Smooth muscle cell (in vitro differentiated cells): ENCODE results near the gene YY1. TPM values are rescaled to one million over a fixed set of nuclear protein-coding genes. Genes with fewer than 3 reads are reported as not detected.
"Not testable (repeated sequence)": the region's sequence is repeated elsewhere in the genome, so short reads cannot be mapped to it uniquely, and the experiment has no call there.

Experiments used
- DNase-seq: peaks from one replicate; lab custom pipeline; 2025; ENCODE audit not compliant: unreplicated experiment; lab: John Stamatoyannopoulos, UW
- H2AFZ ChIP-seq: fragments of 200-600 bp; sonication (generic); 2 replicates; pipeline ENCODE4 v1.6.0; 2016; ENCODE audit warnings: antibody characterized with exemption, low read depth, mild to moderate bottlenecking
- H3F3A ChIP-seq: fragments of 200-600 bp; sonication (generic); 2 replicates; pipeline ENCODE4 v1.6.0; 2017; ENCODE audit warnings: antibody characterized with exemption, low read depth
- H3K27ac ChIP-seq: fragments of 200-600 bp; sonication (generic); 2 replicates; pipeline ENCODE4 v1.5.1; 2016; ENCODE audit warnings: low read depth, mild to moderate bottlenecking
- H3K27me3 ChIP-seq: fragments of 200-600 bp; sonication (generic); 2 replicates; pipeline ENCODE4 v1.6.1; 2016; ENCODE audit warnings: low read depth, mild to moderate bottlenecking
- H3K36me3 ChIP-seq: fragments of 200-600 bp; sonication (generic); 2 replicates; pipeline ENCODE4 v1.5.1; 2016; ENCODE audit warnings: low read depth
- H3K4me1 ChIP-seq: fragments of 200-600 bp; sonication (generic); 2 replicates; pipeline ENCODE4 v1.5.1; 2016; ENCODE audit warnings: low read depth
- H3K4me2 ChIP-seq: fragments of 200-600 bp; sonication (generic); 2 replicates; pipeline ENCODE4 v1.6.0; 2016; ENCODE audit warnings: mild to moderate bottlenecking
- H3K4me3 ChIP-seq: fragments of 200-600 bp; sonication (generic); 2 replicates; pipeline ENCODE4 v1.5.1; 2016; ENCODE audit warnings: mild to moderate bottlenecking
- H3K79me2 ChIP-seq: fragments of 200-600 bp; sonication (generic); 2 replicates; pipeline ENCODE4 v1.6.0; 2016; ENCODE audit warnings: low read depth, mild to moderate bottlenecking
- H3K9ac ChIP-seq: fragments of 200-600 bp; sonication (generic); 2 replicates; pipeline ENCODE4 v1.6.0; 2016; ENCODE audit warnings: low read depth
- H3K9me3 ChIP-seq: fragments of 200-600 bp; sonication (generic); replicated peaks from 2 replicates; pipeline ENCODE4 v1.5.1; 2016; ENCODE audit warnings: low read depth
- H4K20me1 ChIP-seq: fragments of 200-600 bp; sonication (generic); 2 replicates; pipeline ENCODE4 v1.6.0; 2016; ENCODE audit warnings: low read depth
- CTCF ChIP-seq: fragments of 200-600 bp; sonication (generic); IDR thresholded peaks from 2 replicates; pipeline ENCODE4 v1.5.1; 2017; ENCODE audit warnings: borderline replicate concordance, mild to moderate bottlenecking, antibody characterized with exemption; ENCODE audit not compliant: insufficient read depth, poor library complexity, severe bottlenecking
- WGBS: methylation state at CpG from one replicate; pipeline ENCODE4 v1.1.7; 2016; ENCODE audit warnings: low lambda C conversion rate; 5-methylcytosine and 5-hydroxymethylcytosine counted together
- polyA plus RNA-seq: library from polyadenylated mRNA; unstranded; fragments of >200 nt; fragmentation: Nextera tagmentation; extraction: Ambion mirVana; gene quantifications from 2 replicates; pipeline ENCODE4 v1.2.1, GENCODE V29; 2016
- total RNA-seq: library from RNA; depleted of rRNA; stranded (reverse); fragments of >200 nt; gene quantifications from 2 replicates; pipeline ENCODE4 v1.2.3, GENCODE V29; 2014

Gene YY1
- total and polyA plus RNA-seq, 2 experiments from 2014 or later: 28.2 to 48.7 TPM

- peaks cover 8% of the 10 kb centered on the region for H3K4me1 ChIP-seq
- H3K9me3 ChIP-seq: no peaks in the 10 kb centered on the region
- WGBS: 84% methylated on average over 7 of the region's 7 CpGs
- no peak for TF ChIP-seq CTCF
- peaks cover 28% of the 10 kb centered on the region for H3F3A ChIP-seq
- H3K79me2 ChIP-seq: peaks cover 44% of the 10 kb centered on the region
- no peaks in the 10 kb centered on the region for H3K27me3 ChIP-seq
- no peak overlapping the region for H2AFZ ChIP-seq
- H3K4me2 ChIP-seq: no peak overlapping the region
- H3K27ac ChIP-seq: peak overlapping the region; percentile 10
- H3K4me3 ChIP-seq: no peak overlapping the region
- no peaks in the 10 kb centered on the region for H3K36me3 ChIP-seq
- H3K9ac ChIP-seq: no peak overlapping the region
- no peak for DNase-seq
- peaks cover 71% of the 10 kb centered on the region for H4K20me1 ChIP-seq
Observed at GRCh38 chr14:100282083-100282350, 43.1 kb downstream of the YY1 start.

- 84% methylated on average over 9 of the region's 9 CpGs for WGBS
- H4K20me1 ChIP-seq: peaks cover 62% of the 10 kb centered on the region
Observed at GRCh38 chr14:100282766-100283419, 43.9 kb downstream of the YY1 start.

GRCh38 chr14:100283436-100283835 lies 44.5 kb downstream of the YY1 start:
- not testable (repeated sequence) for H3K27me3 ChIP-seq, H3K36me3 ChIP-seq, H3K9me3 ChIP-seq, H3K4me3 ChIP-seq, H2AFZ ChIP-seq, H3K9ac ChIP-seq, DNase-seq, H3K4me1 ChIP-seq, H3K4me2 ChIP-seq
- 96% methylated on average over 9 of the region's 9 CpGs for WGBS
- peaks cover 57% of the 10 kb centered on the region for H4K20me1 ChIP-seq
- H3K27ac ChIP-seq: peak overlapping the region; percentile 10
- H3F3A ChIP-seq: peaks cover 27% of the 10 kb centered on the region
- peaks cover 30% of the 10 kb centered on the region for H3K79me2 ChIP-seq

More at GRCh38 chr14:100282766-100283419, 43.9 kb downstream of the YY1 start:
- H3K4me3 ChIP-seq: no peak overlapping the region
- no peak overlapping the region for H3K9ac ChIP-seq
- TF ChIP-seq CTCF: no peak
- H3K9me3 ChIP-seq: no peaks in the 10 kb centered on the region
- H2AFZ ChIP-seq: no peak overlapping the region
- peak overlapping the region; percentile 10 for H3K27ac ChIP-seq
- peaks cover 35% of the 10 kb centered on the region for H3K79me2 ChIP-seq
- H3F3A ChIP-seq: peaks cover 28% of the 10 kb centered on the region
- no peak overlapping the region for H3K4me2 ChIP-seq
- no peaks in the 10 kb centered on the region for H3K36me3 ChIP-seq
- no peaks in the 10 kb centered on the region for H3K27me3 ChIP-seq
- no peak for DNase-seq
- H3K4me1 ChIP-seq: peaks cover 8% of the 10 kb centered on the region

- H2AFZ ChIP-seq: no peak overlapping the region
- H3K4me3 ChIP-seq: peak overlapping the region; percentile 85
- H3K79me2 ChIP-seq: peaks cover 24% of the 10 kb centered on the region
- peak overlapping the region; percentile 98 for H3K4me2 ChIP-seq
- no peak for TF ChIP-seq CTCF
- H3K9ac ChIP-seq: peak overlapping the region; percentile 82
- no peak overlapping the region for H3K27ac ChIP-seq
- H3K9me3 ChIP-seq: no peaks in the 10 kb centered on the region
- H3K27me3 ChIP-seq: no peaks in the 10 kb centered on the region
- peaks cover 49% of the 10 kb centered on the region for H4K20me1 ChIP-seq
- no peak for DNase-seq
- H3K36me3 ChIP-seq: no peaks in the 10 kb centered on the region
- 76% methylated on average over 26 of the region's 26 CpGs for WGBS
- peaks cover 24% of the 10 kb centered on the region for H3F3A ChIP-seq
- peaks cover 1% of the 10 kb centered on the region for H3K4me1 ChIP-seq
Observed at GRCh38 chr14:100283984-100284881, 45.3 kb downstream of the YY1 start.
